GM12874 (cell line): ENCODE measurements around the gene SYTL1.
A peak's percentile ranks its signal among the peaks of the same experiment; 100 is the strongest.

Source experiments
- CTCF ChIP-seq: IDR thresholded peaks from 2 replicates; pipeline ENCODE4 v1.5.1; 2011; ENCODE audit warnings: low read depth, mild to moderate bottlenecking, control low read depth, low read length, moderate library complexity; ENCODE audit not compliant: insufficient read depth

SYTL1 gene

DNA sequence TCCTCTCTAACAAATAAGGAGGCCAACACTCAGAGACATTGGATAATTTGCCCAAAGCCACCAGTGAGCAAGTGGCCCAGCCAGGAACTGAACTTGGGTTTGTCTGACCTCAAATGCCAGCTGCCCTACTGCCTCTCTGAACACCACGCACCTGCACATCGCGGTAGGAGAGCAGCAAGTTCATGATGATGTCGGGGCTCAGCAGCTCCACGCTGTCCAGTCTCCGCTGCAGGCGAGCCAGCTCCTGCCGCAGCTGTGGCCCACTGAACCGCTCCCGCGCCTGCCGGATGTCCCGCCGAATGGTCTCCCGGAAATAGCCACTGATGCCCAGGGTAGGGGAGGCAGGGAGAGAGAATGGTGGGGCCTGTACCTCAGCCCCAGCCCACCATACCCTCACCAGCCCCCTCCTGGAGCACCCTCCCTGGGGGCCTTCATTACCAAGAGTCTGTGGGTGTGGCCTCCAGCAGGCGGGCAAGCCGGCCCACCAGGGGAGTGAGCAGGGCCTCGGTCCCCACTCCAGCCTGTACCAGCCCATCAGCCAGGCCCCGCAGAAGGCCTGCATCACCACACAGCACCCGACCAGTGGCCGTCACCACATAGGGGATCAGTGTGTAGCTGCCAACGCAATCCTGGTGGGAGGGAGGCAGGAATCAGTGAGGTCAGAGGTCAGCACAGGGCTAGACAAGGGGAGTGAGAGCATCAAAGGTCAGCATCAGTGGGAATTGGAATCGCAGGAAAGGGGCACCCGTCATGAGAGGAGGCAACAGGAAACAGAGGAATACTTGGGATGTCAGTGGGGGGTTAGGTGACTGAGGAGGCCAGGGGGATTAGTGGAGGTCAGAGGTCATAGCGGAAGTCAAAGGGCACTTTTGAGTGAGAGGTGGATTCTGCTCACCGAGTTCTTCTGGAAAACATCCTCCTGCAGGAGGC is 22.2 kb downstream of the SYTL1 start:
- TF ChIP-seq CTCF, result no peak

DNA sequence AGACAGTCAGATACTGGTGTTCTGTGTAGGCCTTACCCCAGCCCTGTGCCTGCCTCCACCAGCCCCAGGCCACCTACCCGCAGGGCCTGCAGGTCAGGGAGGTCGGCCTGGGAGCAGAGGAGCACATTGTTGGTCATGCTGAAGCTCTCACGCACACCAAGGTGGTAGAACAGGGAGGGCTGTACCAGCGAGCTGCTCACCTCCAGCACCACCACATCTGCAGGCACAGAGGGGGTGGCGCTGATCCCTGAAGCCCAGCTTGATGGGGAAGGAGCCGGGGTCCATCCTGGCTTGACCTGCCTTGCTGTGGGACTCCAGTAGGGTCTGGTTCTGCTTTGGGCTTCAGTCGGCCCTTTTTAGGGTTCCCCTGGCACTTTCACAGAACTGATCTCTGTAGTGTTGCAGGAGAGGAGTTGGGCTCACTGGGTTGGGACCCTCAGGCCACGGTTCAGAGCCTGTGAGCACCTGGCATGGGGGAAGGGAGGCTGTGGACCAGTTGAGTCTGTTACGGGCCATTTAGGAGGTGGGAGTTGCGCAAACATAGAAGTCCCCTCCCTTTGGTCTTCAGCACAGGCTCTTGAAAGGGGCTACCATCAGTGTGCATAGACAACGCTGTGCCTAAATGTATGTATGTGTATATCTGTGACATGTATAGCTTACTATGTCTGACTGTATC is 23.0 kb downstream of the SYTL1 start:
- no peak for TF ChIP-seq CTCF

GRCh38 chr1:27365372-27366112 is 23.7 kb downstream of the SYTL1 start:
- no peak for TF ChIP-seq CTCF

- no peak for TF ChIP-seq CTCF
Measured at GRCh38 chr1:27366113-27366410, 24.2 kb downstream of the SYTL1 start.

GRCh38 chr1:27366411-27367159 is 24.8 kb downstream of the SYTL1 start, which contains the start of gene MAP3K6:
Gene MAP3K6, minus strand, starts transcription at chr1:27366961. Its CDS starts 364 bp downstream, at chr1:27366597.
- TF ChIP-seq CTCF, result peak; percentile 73

DNA sequence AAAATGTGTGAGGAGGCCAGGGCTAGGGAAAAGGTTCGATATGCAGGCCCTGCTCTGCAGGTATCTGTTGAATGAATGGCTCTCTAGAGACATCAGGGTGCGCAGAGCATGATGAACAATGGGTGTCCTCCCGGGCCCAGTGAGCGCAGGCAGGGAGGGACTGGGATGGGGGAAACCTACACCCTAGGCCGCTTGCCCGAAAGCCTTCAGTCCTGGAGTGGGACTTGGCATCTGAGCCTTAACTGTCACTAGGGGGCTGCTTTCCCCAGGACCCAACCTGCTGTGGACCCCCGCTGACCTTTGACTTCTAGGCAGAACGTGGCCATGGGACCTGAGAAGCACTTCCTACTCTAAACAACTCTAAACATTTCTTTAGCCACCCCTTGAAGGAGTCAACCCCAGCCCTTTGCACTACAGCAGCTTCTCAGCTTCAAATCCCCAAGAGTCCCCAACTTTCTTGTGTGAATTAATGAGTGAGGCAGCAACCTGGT is 25.4 kb downstream of the SYTL1 start:
- no peak for TF ChIP-seq CTCF
